Nephron (organoid): Measurements from ENCODE around the gene LGI2.

ENCODE experiments used
- H3K27ac Mint-ChIP-seq, 3 experiments: 2 replicates each; pipeline ENCODE4 v1.8.0; 2020; ENCODE audit warnings: mixed read lengths in 3 of 3, mild to moderate bottlenecking in 2 of 3, moderate library complexity in 1 of 3
- H3K27me3 Mint-ChIP-seq: 2 replicates; pipeline ENCODE4 v1.8.0; 2021; ENCODE audit warnings: low read depth, mild to moderate bottlenecking, moderate library complexity, mixed read lengths
- H3K36me3 Mint-ChIP-seq: 2 replicates; pipeline ENCODE4 v1.8.0; 2020; ENCODE audit warnings: low read depth, mixed read lengths
- H3K4me1 Mint-ChIP-seq: 2 replicates; pipeline ENCODE4 v1.8.0; 2020; ENCODE audit warnings: mixed read lengths
- H3K4me3 Mint-ChIP-seq, 3 experiments: 2 replicates each; pipeline ENCODE4 v1.8.0; 2020; ENCODE audit warnings: mild to moderate bottlenecking in 3 of 3, mixed read lengths in 3 of 3, moderate library complexity in 2 of 3
- H3K9me3 Mint-ChIP-seq: 2 replicates; pipeline ENCODE4 v1.8.0; 2020; ENCODE audit warnings: mixed read lengths
- TF ChIP-seq, protein P1 (sequence below), 3 experiments: fragments of 200-600 bp; sonication (generic); IDR thresholded peaks; one replicate each; pipeline ENCODE4 v1.5.0; 2021; ENCODE audit warnings: antibody characterized with exemption in 3 of 3; ENCODE audit not compliant: unreplicated experiment in 3 of 3

The LGI2 gene

DNA sequence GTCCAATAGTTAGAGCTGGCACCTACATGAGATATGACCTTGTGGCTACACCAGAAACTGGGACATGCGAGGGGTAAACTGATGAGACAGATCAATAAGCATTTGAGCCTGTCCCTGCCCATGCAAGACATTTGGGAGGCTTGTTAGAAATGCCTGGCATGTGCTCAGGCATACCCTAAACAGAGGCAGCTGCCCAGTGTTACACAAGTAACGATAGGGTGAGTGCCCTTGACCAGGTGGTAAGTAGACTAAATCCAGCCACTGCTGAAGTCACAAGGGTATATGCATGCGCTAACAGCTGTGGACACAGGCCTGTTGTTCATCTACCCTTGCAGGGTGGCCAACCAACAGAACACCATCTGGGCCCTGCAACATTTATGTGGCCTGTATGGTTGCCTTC, 61.8 kb downstream of the LGI2 start:
- Mint-ChIP-seq H3K27me3 (peaks cover 22% of the 10 kb centered on the region), H3K4me3 (no peak overlapping the region), H3K4me1 (peaks cover 8% of the 10 kb centered on the region), H3K9me3 (peaks cover 24% of the 10 kb centered on the region), H3K27ac (no peak overlapping the region), H3K36me3 (no peaks in the 10 kb centered on the region)
- TF ChIP-seq, protein P1, sequence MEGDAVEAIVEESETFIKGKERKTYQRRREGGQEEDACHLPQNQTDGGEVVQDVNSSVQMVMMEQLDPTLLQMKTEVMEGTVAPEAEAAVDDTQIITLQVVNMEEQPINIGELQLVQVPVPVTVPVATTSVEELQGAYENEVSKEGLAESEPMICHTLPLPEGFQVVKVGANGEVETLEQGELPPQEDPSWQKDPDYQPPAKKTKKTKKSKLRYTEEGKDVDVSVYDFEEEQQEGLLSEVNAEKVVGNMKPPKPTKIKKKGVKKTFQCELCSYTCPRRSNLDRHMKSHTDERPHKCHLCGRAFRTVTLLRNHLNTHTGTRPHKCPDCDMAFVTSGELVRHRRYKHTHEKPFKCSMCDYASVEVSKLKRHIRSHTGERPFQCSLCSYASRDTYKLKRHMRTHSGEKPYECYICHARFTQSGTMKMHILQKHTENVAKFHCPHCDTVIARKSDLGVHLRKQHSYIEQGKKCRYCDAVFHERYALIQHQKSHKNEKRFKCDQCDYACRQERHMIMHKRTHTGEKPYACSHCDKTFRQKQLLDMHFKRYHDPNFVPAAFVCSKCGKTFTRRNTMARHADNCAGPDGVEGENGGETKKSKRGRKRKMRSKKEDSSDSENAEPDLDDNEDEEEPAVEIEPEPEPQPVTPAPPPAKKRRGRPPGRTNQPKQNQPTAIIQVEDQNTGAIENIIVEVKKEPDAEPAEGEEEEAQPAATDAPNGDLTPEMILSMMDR (IDR thresholded peaks at IDR 0.05; ENCODE audit: unreplicated experiment in 3 of 3) = no peak

DNA sequence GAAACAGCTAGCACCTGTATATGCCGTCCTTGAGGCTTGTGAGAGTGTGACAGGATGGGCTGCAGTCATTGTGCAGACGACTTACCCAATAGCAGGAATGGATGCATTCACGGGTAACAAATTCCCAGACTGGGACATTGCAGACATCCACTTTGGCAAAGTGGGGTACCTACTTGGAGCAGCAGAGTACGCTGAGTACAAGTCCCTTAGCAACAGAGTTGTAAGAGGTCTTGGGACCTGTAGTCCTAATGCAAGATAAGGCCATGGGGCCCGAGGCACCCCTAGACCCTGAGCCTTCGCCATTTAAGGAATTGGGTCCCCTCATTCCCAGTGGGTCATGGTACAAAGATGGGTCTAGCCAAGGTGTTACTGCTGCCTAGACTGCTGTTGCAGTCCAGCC, 62.5 kb downstream of the LGI2 start:
- H3K4me3 Mint-ChIP-seq = no peak overlapping the region
- TF ChIP-seq, protein P1 (IDR thresholded peaks at IDR 0.05; ENCODE audit: unreplicated experiment in 3 of 3) = no peak
- no peaks in the 10 kb centered on the region for H3K36me3 Mint-ChIP-seq
- no peak overlapping the region for H3K27ac Mint-ChIP-seq
- peaks cover 29% of the 10 kb centered on the region for H3K9me3 Mint-ChIP-seq
- peaks cover 4% of the 10 kb centered on the region for H3K4me1 Mint-ChIP-seq
- peaks cover 17% of the 10 kb centered on the region for H3K27me3 Mint-ChIP-seq

DNA sequence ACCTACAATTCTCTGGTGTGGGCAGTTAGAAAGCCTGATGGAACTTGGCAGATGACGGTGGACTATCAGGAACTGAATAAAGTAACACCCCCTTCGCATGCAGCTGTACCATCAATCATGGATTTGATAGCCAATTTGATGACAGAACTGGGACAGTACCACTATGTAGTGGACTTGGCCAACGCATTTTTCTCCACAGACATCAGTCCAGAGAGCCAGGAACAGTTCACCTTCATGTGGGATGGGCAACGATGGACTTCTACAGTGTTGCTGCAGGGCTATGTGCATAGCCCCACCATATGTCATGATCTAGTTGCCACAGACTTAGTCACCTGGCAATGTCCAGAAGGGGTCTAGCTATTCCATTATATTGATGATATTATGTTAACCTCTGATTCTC, 63.4 kb downstream of the LGI2 start:
- Mint-ChIP-seq H3K36me3 (no peaks in the 10 kb centered on the region), H3K27ac (no peak overlapping the region), H3K4me1 (peaks cover 4% of the 10 kb centered on the region), H3K9me3 (peaks cover 29% of the 10 kb centered on the region), H3K27me3 (peaks cover 12% of the 10 kb centered on the region), H3K4me3 (no peak overlapping the region)
- TF ChIP-seq, protein P1 (IDR thresholded peaks at IDR 0.05; ENCODE audit: unreplicated experiment in 3 of 3) = no peak

DNA sequence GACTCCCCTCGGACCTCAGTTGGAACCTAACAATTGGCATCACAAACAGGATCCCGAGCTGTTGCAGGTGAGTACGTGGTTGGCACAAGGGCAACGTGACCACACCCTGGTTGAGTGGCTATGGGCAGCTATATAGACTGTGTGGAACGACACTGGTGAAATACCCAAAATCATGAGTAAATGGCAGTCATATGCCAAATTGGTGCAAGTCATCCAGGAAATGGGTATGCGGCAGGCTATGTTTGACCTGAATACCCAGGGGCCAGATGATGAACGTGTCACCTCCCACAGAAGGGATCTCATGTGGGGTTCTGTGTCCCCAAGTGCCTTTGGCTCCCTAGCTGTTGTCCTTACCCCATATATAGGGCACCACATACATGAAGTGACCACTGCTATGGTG, 64.7 kb downstream of the LGI2 start:
- no peaks in the 10 kb centered on the region for H3K36me3 Mint-ChIP-seq
- no peak overlapping the region for H3K27ac Mint-ChIP-seq
- H3K9me3 Mint-ChIP-seq = peaks cover 29% of the 10 kb centered on the region
- H3K4me3 Mint-ChIP-seq = no peak overlapping the region
- TF ChIP-seq, protein P1 (IDR thresholded peaks at IDR 0.05; ENCODE audit: unreplicated experiment in 3 of 3) = no peak
- peaks cover 2% of the 10 kb centered on the region for H3K27me3 Mint-ChIP-seq
- peaks cover 4% of the 10 kb centered on the region for H3K4me1 Mint-ChIP-seq

DNA sequence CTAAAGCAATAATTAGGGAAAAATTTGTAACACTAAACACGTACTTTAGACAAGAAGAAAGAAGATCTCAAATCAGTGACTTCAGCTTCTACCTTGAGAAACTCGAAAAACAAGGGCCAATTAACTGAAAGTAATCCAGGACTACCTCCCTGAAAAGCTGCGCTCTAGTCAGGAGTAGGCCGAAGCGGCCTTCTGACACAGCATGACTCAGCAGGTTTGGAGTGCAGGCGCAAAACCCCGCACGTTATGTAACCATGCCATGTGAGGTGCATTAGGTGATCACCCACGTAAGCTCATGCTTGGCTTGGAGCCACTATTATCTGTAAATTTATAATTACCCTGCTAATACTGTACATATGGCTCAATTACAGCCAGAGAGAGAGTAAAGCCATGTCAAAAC, 65.1 kb downstream of the LGI2 start:
- Mint-ChIP-seq H3K27me3 (no peaks in the 10 kb centered on the region), H3K27ac (no peak overlapping the region), H3K4me1 (peaks cover 4% of the 10 kb centered on the region), H3K36me3 (no peaks in the 10 kb centered on the region), H3K4me3 (no peak overlapping the region), H3K9me3 (peaks cover 29% of the 10 kb centered on the region)
- TF ChIP-seq, protein P1 (IDR thresholded peaks at IDR 0.05; ENCODE audit: unreplicated experiment in 3 of 3) = no peak

DNA sequence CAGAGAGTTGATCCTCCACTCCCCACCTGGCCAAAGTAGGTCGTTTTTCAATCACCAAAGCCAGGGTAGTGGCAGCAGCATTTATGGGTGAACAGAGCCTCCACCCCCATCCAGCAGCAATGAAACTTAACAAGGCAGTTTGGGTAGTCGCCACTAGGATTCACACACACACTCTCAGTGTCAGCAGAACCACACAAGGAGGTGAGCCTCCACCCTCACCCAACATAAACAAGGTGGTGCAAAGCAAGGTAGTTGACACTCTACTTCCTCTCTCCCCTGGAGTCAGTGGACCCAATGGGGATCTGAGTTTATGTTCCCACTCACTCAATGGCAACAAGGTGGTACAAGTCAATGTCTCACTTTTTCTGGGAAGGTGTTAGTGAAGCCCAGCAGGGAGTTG, 67.5 kb downstream of the LGI2 start:
- no peak overlapping the region for H3K4me3 Mint-ChIP-seq
- no peaks in the 10 kb centered on the region for H3K4me1 Mint-ChIP-seq
- H3K9me3 Mint-ChIP-seq = peaks cover 27% of the 10 kb centered on the region
- no peak overlapping the region for H3K27ac Mint-ChIP-seq
- H3K36me3 Mint-ChIP-seq = no peaks in the 10 kb centered on the region
- TF ChIP-seq, protein P1 (IDR thresholded peaks at IDR 0.05; ENCODE audit: unreplicated experiment in 3 of 3) = no peak
- H3K27me3 Mint-ChIP-seq = no peaks in the 10 kb centered on the region
